Fibroblast of the aortic adventitia (primary cell): ENCODE results near the gene PSMB1. TPM values are rescaled to one million over a fixed set of nuclear protein-coding genes. Genes with fewer than 3 reads are reported as not detected.

Experiments used
- DNase-seq: peaks from one replicate; pipeline ENCODE4 v3.0.0-alpha.2; 2010; ENCODE audit warnings: low read depth
- H3K4me3 ChIP-seq: 2 replicates; pipeline ENCODE4 v1.5.1; 2011; ENCODE audit warnings: low read depth, mild to moderate bottlenecking, control low read depth, low read length, moderate library complexity
- total RNA-seq: library from RNA; depleted of rRNA; stranded (reverse); fragments of >200 nt; gene quantifications from 2 replicates; pipeline ENCODE4 v1.2.3, GENCODE V29; 2012; ENCODE audit warnings: low replicate concordance
- TF ChIP-seq, protein P1 (sequence below): IDR thresholded peaks from 2 replicates; pipeline ENCODE4 v1.5.1; 2011; ENCODE audit warnings: mild to moderate bottlenecking, low read length, control low read depth, inconsistent platforms; ENCODE audit not compliant: insufficient read depth

PSMB1 gene
- total RNA-seq, 1 donor: 248 TPM

DNA sequence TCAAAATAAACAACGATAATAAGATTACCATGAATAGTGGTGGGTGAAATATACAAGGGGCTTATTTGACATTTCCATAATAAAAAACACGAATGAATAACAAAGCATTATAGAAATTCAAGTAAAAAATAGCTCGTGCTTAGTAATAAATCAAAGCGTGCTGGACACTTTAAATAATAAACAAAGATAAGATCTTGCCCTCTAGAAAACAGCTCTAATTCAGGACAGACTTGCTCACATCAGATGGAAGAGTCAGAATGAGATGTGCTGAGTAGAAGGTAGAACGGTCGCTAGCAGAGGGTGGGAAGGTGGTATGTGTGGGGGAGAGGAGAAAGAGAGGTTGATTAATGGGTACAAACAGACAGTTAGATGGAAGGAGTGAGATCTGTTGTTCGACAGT, 27.3 kb downstream of the PSMB1 start:
- no peak for DNase-seq
- no peak overlapping the region for H3K4me3 ChIP-seq
- TF ChIP-seq, protein P1, sequence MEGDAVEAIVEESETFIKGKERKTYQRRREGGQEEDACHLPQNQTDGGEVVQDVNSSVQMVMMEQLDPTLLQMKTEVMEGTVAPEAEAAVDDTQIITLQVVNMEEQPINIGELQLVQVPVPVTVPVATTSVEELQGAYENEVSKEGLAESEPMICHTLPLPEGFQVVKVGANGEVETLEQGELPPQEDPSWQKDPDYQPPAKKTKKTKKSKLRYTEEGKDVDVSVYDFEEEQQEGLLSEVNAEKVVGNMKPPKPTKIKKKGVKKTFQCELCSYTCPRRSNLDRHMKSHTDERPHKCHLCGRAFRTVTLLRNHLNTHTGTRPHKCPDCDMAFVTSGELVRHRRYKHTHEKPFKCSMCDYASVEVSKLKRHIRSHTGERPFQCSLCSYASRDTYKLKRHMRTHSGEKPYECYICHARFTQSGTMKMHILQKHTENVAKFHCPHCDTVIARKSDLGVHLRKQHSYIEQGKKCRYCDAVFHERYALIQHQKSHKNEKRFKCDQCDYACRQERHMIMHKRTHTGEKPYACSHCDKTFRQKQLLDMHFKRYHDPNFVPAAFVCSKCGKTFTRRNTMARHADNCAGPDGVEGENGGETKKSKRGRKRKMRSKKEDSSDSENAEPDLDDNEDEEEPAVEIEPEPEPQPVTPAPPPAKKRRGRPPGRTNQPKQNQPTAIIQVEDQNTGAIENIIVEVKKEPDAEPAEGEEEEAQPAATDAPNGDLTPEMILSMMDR: no peak

DNA sequence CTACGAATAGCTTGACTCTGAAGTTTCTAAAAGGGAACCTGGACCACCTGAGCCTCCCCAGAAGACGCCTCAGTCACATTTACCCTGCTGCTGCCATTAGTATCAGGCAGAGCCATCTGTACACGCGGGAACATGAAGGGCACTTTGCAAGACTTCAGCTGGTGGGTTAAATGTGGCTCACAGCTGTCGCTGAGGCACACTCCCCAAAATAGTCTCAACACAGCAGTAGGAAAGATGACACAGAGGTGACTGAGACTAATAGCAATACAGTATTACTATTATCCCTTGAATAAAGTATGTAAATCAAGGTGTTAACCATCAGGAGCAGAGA, 29.0 kb downstream of the PSMB1 start:
- TF ChIP-seq, protein P1: no peak
- DNase-seq: no peak
- no peak overlapping the region for H3K4me3 ChIP-seq

GRCh38 chr6:170523256-170524171, 29.6 kb downstream of the PSMB1 start:
- TF ChIP-seq, protein P1: no peak
- no peak for DNase-seq

GRCh38 chr6:170522565-170523183, 30.4 kb downstream of the PSMB1 start:
- peak; percentile 4 for DNase-seq
- H3K4me3 ChIP-seq: no peak overlapping the region

More at GRCh38 chr6:170523256-170524171, 29.6 kb downstream of the PSMB1 start:
- H3K4me3 ChIP-seq: no peak overlapping the region

DNA sequence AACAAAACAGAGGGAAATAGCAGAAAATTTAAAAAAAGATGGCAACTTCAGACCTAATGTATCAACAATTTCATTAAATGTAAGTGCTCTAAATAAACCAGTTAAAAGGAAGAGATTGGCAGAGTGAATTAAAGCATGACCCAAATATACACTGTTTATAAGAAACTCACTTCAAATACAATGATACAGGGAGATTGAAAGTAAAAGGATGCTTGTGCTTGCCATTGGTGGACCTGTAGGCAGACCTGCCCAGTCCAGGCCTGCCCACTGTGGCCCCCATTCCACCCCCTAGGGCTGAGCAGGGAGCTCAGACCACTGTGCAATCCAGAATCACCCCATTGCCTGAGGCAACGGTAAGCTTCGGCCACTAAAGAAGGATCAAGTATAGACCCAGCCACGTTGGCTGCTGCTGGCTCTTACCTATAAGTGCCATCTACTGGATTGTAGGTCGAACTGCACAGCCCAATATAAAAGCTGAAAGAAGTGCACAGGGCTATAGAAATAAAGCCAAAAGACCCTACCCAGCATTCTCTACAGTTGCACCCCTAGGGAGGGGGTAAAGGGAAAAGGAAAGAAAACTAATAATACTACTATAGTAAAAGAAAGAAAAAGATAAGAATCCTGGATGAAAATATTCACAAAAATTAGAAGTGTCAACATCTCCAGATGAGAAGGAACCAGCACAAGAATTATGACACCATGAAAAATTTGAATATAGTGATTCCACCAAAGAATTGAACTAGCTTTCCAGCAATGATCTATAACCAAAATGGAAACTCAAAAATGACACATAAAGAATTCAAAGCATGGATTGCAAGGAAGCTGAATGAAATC, 36.1 kb downstream of the PSMB1 start:
- TF ChIP-seq, protein P1: peak; percentile 91
- H3K4me3 ChIP-seq: no peak overlapping the region
- DNase-seq: peak; percentile 82

More at GRCh38 chr6:170522565-170523183, 30.4 kb downstream of the PSMB1 start:
- TF ChIP-seq, protein P1: no peak

DNA sequence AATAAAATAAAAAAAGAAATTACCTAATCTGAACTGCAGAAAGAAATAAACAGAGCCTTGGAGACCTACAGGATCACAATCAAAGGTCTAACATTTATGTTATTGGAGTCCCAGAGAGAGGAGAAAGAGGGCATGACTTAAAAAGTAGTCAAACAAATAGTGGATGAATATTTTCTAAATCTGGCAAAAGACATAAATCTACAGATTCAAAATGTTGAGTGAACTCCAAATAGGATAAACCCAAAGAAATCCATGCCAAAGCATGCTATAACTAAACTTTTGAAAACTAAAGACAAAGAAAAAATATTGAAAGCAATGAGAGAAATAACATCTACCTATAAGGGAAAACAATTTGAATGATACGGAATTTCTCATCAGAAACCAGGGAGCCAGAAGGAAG, 38.2 kb downstream of the PSMB1 start:
- no peak overlapping the region for H3K4me3 ChIP-seq
- TF ChIP-seq, protein P1: no peak
- DNase-seq: no peak
